Tibial nerve (tissue), 4 donors: ENCODE measurements around the gene FIGNL1. TPM values are rescaled to one million over a fixed set of nuclear protein-coding genes. Genes with fewer than 3 reads are reported as not detected.

ENCODE experiments used
- DNase-seq, 2 donors: peaks; one replicate each; pipeline ENCODE4 v3.0.0-alpha.2; 2019; ENCODE audit warnings: low spot score in 2 of 2
- H3K27ac ChIP-seq, 4 donors: fragments of 200-600 bp; sonication (generic) in 3 of 4; one replicate each; pipeline ENCODE4 v1.5.1; 2017 to 2019; ENCODE audit warnings: mild to moderate bottlenecking in 1 of 4
- H3K27me3 ChIP-seq, 2 donors: fragments of 200-600 bp; sonication (generic) in 1 of 2; one replicate each; pipeline versions ENCODE4 v1.5.1 to v1.6.0; 2017 to 2019
- H3K36me3 ChIP-seq, 3 donors: fragments of 200-600 bp; sonication (generic); one replicate each; pipeline ENCODE4 v1.5.1; 2018 to 2019
- H3K4me1 ChIP-seq, 4 donors: fragments of 200-600 bp; sonication (generic) in 3 of 4; one replicate each; pipeline ENCODE4 v1.5.1; 2017 to 2019
- H3K4me3 ChIP-seq, 4 donors: fragments of 200-600 bp; sonication (generic) in 3 of 4; one replicate each; pipeline ENCODE4 v1.5.1; 2017 to 2019; ENCODE audit warnings: mild to moderate bottlenecking in 1 of 4, moderate library complexity in 1 of 4
- H3K9me3 ChIP-seq, 4 donors: fragments of 200-600 bp; sonication (generic) in 3 of 4; one replicate each; pipeline ENCODE4 v1.5.1; 2017 to 2019
- CTCF ChIP-seq, 5 experiments: fragments of 200-600 bp in 3 of 5; fragments of 450-650 bp in 2 of 5; sonication (generic) in 3 of 5; IDR thresholded peaks; one replicate each; pipeline ENCODE4 v1.5.1; 2016 to 2019; ENCODE audit warnings: antibody characterized with exemption in 5 of 5, mild to moderate bottlenecking in 3 of 5, moderate library complexity in 2 of 5
- EP300 ChIP-seq, 2 donors: sonication (generic); formaldehyde crosslinking; IDR thresholded peaks; one replicate each; pipeline ENCODE4 v1.6.1; 2017; ENCODE audit warnings: antibody characterized with exemption in 2 of 2, mild to moderate bottlenecking in 1 of 2
- POLR2A ChIP-seq, 2 donors: fragments of 450-650 bp; IDR thresholded peaks; one replicate each; pipeline ENCODE4 v1.6.1; 2017; ENCODE audit warnings: antibody characterized with exemption in 2 of 2, mild to moderate bottlenecking in 2 of 2, moderate library complexity in 2 of 2
- WGBS, 2 donors: methylation state at CpG; one replicate each; pipeline ENCODE4 v1.1.5; 2018; 5-methylcytosine and 5-hydroxymethylcytosine counted together
- total RNA-seq, 4 donors: library from RNA; depleted of rRNA; stranded (reverse); fragments of >200 nt; gene quantifications; one replicate each; pipeline ENCODE4 v1.1.0, GENCODE V29; 2016

FIGNL1 gene
- total RNA-seq, 4 donors from 2014 or later: 4.6 to 9.6 (median 6.6) TPM

- no peaks in the 10 kb centered on the region for H3K9me3 ChIP-seq
- 80 to 81% methylated on average over 3 of the region's 3 CpGs for WGBS, 2 donors
- H3K36me3 ChIP-seq: no peaks in the 10 kb centered on the region
- no peaks in the 10 kb centered on the region for H3K27me3 ChIP-seq
- no peak overlapping the region for H3K4me3 ChIP-seq
- no peaks in the 10 kb centered on the region for H3K4me1 ChIP-seq
- no peak for DNase-seq
- TF ChIP-seq CTCF (IDR thresholded peaks at IDR 0.05) (no peak), EP300 (IDR thresholded peaks at IDR 0.05) (no peak), POLR2A (IDR thresholded peaks at IDR 0.05) (no peak)
- H3K27ac ChIP-seq: no peak overlapping the region
Observed at GRCh38 chr7:50428911-50429310, 21.2 kb downstream of the FIGNL1 start.

- no peak for DNase-seq
- H3K27me3 ChIP-seq: no peaks in the 10 kb centered on the region
- H3K4me3 ChIP-seq: no peak overlapping the region
- no peaks in the 10 kb centered on the region for H3K9me3 ChIP-seq
- H3K4me1 ChIP-seq: no peaks in the 10 kb centered on the region
- no peaks in the 10 kb centered on the region for H3K36me3 ChIP-seq
- WGBS, 2 donors: 85 to 91% methylated on average over 2 of the region's 2 CpGs
- H3K27ac ChIP-seq: no peak overlapping the region
- TF ChIP-seq EP300 (IDR thresholded peaks at IDR 0.05): no peak
- TF ChIP-seq POLR2A (IDR thresholded peaks at IDR 0.05): no peak
- no peak for TF ChIP-seq CTCF (IDR thresholded peaks at IDR 0.05)
Observed at GRCh38 chr7:50427518-50427917, 22.6 kb downstream of the FIGNL1 start.

- WGBS, 2 donors: 91 to 94% methylated on average over 5 of the region's 5 CpGs
- no peak for TF ChIP-seq EP300 (IDR thresholded peaks at IDR 0.05)
- TF ChIP-seq POLR2A (IDR thresholded peaks at IDR 0.05): no peak
- no peak for TF ChIP-seq CTCF (IDR thresholded peaks at IDR 0.05)
Observed at GRCh38 chr7:50426280-50427045, 23.7 kb downstream of the FIGNL1 start.

GRCh38 chr7:50425318-50425717, 24.8 kb downstream of the FIGNL1 start:
- no peak overlapping the region for H3K4me3 ChIP-seq

More at GRCh38 chr7:50426280-50427045, 23.7 kb downstream of the FIGNL1 start:
- H3K9me3 ChIP-seq: no peaks in the 10 kb centered on the region
- no peaks in the 10 kb centered on the region for H3K36me3 ChIP-seq
- no peak overlapping the region for H3K4me3 ChIP-seq
- no peak overlapping the region for H3K27ac ChIP-seq
- DNase-seq: no peak
- H3K27me3 ChIP-seq: no peaks in the 10 kb centered on the region
- no peaks in the 10 kb centered on the region for H3K4me1 ChIP-seq

More at GRCh38 chr7:50425318-50425717, 24.8 kb downstream of the FIGNL1 start:
- Histone ChIP-seq H3K27me3 (no peaks in the 10 kb centered on the region), H3K27ac (no peak overlapping the region), H3K36me3 (no peaks in the 10 kb centered on the region), H3K9me3 (no peaks in the 10 kb centered on the region), H3K4me1 (no peaks in the 10 kb centered on the region)
- no peak for DNase-seq
- TF ChIP-seq CTCF (IDR thresholded peaks at IDR 0.05): no peak
- no peak for TF ChIP-seq POLR2A (IDR thresholded peaks at IDR 0.05)
- TF ChIP-seq EP300 (IDR thresholded peaks at IDR 0.05): no peak
- 85 to 86% methylated on average over 6 of the region's 6 CpGs for WGBS, 2 donors
